Measurements from ENCODE around the gene MATN1.

Gene MATN1

DNA sequence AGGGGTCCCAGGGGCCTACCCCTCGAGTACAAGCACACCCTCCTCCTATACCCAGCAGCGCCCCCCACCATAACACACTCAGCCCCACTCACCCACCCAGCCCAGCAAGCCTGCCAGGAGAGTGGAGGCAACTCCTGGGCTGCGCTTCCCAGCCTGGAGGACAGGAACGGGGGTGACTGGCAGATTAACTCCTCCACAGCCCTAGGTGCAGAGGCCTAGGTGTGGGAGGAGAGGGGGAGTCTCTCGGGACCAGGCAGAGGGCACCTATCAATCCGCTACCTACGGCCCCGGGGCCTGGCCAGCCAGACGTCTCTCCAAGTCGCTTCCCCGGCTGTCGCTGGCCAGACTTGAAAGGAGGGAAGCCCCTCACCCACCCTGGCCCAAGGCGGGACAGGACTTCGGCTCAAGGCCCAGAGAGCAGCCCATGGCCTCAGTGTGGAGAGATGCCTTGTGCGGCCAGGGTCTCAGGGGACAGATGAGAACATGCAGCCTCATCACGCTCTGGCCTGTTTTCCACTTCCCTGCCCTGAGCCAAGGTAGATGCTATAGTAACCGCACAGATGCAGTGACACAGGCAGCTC lies 24.9 kb downstream of the MATN1 start:
- TF ChIP-seq, protein P1, sequence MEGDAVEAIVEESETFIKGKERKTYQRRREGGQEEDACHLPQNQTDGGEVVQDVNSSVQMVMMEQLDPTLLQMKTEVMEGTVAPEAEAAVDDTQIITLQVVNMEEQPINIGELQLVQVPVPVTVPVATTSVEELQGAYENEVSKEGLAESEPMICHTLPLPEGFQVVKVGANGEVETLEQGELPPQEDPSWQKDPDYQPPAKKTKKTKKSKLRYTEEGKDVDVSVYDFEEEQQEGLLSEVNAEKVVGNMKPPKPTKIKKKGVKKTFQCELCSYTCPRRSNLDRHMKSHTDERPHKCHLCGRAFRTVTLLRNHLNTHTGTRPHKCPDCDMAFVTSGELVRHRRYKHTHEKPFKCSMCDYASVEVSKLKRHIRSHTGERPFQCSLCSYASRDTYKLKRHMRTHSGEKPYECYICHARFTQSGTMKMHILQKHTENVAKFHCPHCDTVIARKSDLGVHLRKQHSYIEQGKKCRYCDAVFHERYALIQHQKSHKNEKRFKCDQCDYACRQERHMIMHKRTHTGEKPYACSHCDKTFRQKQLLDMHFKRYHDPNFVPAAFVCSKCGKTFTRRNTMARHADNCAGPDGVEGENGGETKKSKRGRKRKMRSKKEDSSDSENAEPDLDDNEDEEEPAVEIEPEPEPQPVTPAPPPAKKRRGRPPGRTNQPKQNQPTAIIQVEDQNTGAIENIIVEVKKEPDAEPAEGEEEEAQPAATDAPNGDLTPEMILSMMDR (IDR thresholded peaks at IDR 0.05) = no peak

DNA sequence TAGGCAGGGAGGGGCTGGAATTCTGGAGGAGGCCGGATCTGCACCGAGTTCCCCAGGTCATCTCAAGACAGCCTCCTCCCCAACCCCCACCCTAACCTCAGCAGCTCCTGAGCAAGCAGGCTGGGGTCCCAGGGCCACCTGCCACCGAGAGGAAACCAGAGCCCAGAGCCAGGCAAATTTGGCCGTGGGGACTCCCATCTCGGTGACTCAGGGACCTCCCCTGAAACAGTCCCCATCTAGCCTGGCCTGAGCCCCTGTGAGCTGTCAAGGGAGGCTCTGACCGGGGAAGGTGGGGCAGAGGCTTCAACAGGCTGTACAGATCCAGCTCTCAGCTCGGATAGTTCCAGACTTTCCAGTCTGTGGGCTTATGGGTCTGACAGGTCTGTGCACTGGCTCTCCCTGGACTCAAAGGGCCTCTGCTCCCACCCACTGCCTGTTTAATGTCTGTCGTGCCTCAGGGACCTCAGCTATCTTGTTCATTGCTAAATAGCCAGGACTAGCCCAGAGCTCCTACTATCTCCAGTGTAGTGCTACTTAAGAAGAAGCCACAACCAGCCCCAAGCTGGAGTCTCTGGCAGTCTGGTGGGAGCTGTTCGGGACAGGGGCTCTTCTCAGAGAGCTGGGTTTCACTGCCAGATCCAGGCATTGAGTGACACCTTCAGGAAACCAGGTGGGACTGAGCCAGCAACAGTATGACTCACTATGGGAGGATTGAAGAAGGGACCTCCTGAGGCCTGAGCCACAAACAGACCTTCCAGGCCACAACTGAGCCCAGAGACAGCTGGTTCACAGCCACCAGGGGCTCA lies 25.6 kb downstream of the MATN1 start:
- TF ChIP-seq, protein P1 (IDR thresholded peaks at IDR 0.05) = no peak

DNA sequence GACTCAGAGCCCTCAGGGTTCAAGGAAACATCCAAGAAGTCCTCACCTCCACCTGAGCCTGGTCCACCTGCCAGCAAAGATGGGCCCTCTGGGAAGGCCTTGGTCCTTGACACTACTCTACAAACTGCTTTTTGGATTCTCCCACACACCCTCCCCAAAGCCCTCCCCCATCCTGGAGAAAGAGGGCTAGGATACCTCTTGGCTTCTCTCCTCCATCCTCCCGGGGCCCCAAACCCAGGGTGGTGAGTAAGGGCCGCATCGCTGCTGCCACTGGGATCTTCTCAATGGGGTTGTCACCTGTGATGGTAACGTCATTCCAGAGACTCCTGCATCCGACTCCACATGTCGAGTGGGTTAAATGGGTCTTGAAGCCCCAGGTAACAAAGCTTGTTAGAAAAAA lies 26.6 kb downstream of the MATN1 start:
- TF ChIP-seq, protein P1 (IDR thresholded peaks at IDR 0.05) = no peak

DNA sequence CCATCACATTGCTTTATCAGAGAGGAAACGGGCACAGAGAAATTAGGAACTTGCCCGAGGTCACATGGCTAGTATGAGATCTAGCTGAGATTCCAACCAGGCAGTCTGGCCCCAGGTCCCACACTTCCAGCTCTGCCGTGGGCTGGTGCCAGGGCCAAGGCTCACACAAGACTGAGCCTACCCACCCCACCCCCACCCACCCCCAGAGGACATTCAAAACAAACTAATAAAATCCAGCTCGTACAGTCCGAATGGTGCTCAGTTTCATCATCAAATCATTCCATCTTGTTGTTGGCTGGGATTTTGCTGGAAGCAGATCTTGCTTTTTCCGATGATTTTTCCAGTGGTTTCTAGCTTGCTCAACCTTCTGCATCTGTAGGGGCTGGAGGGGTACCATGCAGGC lies 27.9 kb downstream of the MATN1 start:
- TF ChIP-seq, protein P1 (IDR thresholded peaks at IDR 0.05) = no peak

DNA sequence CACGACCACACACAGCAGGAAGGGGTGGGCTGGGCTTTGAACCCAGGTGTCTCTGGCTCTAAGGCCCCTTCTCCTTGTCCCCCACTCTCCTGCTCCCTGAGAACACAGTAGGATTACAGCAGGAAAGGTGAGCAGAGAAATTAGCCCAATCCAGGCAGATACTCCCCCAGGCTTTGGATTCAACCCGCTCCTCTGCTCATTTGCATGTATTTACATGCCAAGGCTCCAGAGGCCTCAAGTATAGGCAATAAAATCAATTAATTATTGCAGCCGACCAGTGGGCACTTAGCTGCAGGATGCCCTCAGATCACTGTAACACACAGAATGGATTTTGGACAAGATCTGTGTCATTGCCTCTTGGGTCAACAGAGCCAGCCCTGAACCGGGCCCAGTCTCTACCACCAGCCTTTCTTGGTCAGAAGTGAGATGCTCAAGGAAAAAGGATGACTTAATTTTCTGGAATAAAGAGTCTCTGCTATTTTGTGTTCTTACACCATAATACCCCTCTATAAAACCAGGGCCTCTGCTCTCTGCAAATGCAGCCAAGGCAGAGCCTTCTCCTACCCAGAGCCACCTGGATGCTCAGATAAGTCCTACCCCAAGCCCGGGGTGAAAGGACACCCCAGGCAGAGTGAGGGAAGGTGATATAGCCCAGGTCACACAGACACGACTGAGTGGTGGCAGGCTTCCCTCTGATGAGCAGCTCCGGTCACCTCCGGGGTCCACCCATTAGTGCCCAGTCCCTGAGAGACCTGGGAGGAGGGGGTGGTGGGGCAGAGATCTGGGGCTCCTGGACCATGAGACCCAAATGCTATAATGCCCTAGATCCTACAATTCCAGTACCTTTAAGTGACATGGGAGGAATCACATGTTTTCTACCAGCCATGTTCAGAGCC lies 28.9 kb downstream of the MATN1 start:
- TF ChIP-seq, protein P1 (IDR thresholded peaks at IDR 0.05) = no peak

DNA sequence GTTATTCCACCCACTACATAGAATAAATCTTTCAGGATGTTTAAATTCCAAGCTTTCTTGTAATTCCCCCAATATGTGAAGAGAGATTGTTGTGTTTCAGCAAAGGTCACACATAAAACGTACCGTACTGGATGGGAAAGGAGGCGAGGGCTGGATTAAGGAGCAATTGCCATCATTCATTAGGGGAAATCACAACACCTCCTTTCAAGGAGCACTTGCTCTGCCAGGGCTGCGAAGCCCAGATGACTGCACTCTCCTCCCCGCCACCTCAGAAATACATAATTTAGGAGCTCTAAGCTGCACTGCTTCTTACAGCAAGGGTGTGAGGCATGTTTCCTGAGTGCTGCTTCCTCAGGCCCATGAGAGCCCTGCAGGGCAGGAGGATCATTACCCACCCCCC lies 29.6 kb downstream of the MATN1 start:
- TF ChIP-seq, protein P1 (IDR thresholded peaks at IDR 0.05) = no peak

DNA sequence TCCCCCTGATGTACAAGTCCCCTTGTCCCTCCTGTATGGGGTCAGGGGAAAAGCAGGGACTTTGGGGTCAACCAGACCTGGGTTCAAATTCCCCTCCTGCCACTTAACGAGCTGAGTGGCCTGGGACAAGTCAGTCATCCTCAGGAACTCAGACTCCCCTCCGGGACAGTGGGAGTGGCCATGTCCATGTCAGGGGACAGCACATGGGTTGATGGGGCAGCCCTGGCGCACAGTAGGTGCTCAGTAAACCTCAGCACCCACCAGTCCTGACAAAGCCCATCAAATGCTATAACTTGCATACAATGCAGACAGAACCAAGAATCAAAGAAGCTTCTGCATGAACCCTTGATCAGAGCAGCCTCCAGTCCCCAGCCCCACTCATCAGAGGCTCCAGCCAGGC lies 30.0 kb downstream of the MATN1 start:
- TF ChIP-seq, protein P1 (IDR thresholded peaks at IDR 0.05) = no peak

Data from LNCAP (cell line).